A549 (cell line): Measurements from ENCODE around the gene FHAD1. TPM values are rescaled to one million over a fixed set of nuclear protein-coding genes. Genes with fewer than 3 reads are reported as not detected.

ENCODE experiments used
- ATAC-seq, 2 experiments: fragments of 200-7000 bp in 1 of 2; fragments of >200 bp in 1 of 2; cut with Nextera tagmentation in 1 of 2; cut with Tn5 transposase in 1 of 2; 3 replicates each; pipeline versions ENCODE4 v1.8.0 to v1.9.1; 2018 to 2020; ENCODE audit warnings: mild to moderate bottlenecking in 1 of 2, moderate library complexity in 1 of 2
- CTCF ChIA-PET: fragments of 300-600 bp; sonication (Branson Sonifier 250); formaldehyde crosslinking; extraction: SDS; loops from one replicate; lab custom pipeline; 2021; ENCODE audit warnings: antibody characterized with exemption, inconsistent platforms; lab: Yijun Ruan, JAX
- POLR2A ChIA-PET: fragments of 350-600 bp; formaldehyde crosslinking; extraction: SDS; loops from one replicate; lab custom pipeline; 2021; ENCODE audit warnings: antibody characterized with exemption, inconsistent platforms; lab: Yijun Ruan, JAX
- DNase-seq, 2 experiments: peaks; one replicate each; pipeline versions ENCODE4 v3.0.0 to v3.0.0-alpha.2; 2011 to 2016; ENCODE audit warnings: low read depth in 1 of 2, low spot score in 1 of 2
- FAIRE-seq: peaks from 2 replicates; lab custom pipeline; 2011; peaks lifted over from hg19 to GRCh38; lab: Jason Lieb, UNC
- H3K27ac ChIP-seq, 2 experiments: fragments of >200 bp; sonication (Bioruptor Twin); formaldehyde crosslinking; 3 replicates each; pipeline ENCODE4 v1.5.1; 2016 to 2017
- H3K4me1 ChIP-seq: fragments of >200 bp; sonication (Bioruptor Twin); formaldehyde crosslinking; 3 replicates; pipeline ENCODE4 v1.6.1; 2016
- H3K4me2 ChIP-seq: fragments of >200 bp; sonication (Bioruptor Twin); formaldehyde crosslinking; 3 replicates; pipeline ENCODE4 v1.6.1; 2016
- H3K4me3 ChIP-seq: fragments of >200 bp; sonication (Bioruptor Twin); formaldehyde crosslinking; 3 replicates; pipeline ENCODE4 v1.5.1; 2016
- H3K9me3 ChIP-seq: fragments of >200 bp; sonication (Bioruptor Twin); formaldehyde crosslinking; 3 replicates; pipeline ENCODE4 v1.6.1; 2016
- CEBPB ChIP-seq, 2 experiments: fragments of >200 bp in 1 of 2; sonication (Bioruptor Twin) in 1 of 2; formaldehyde crosslinking in 1 of 2; IDR thresholded peaks; 2 replicates each; pipeline ENCODE4 v1.6.1; 2012 to 2016
- CHD2 ChIP-seq: fragments of 150-350 bp; IDR thresholded peaks from 2 replicates; pipeline ENCODE4 v1.6.1; 2014; ENCODE audit warnings: low read length; ENCODE audit not compliant: partially characterized antibody
- EHMT2 ChIP-seq: fragments of 200-600 bp; sonication (generic); IDR thresholded peaks from 2 replicates; pipeline ENCODE4 v1.6.1; 2016; ENCODE audit warnings: antibody characterized with exemption, low read depth, mild to moderate bottlenecking, moderate library complexity
- EP300 ChIP-seq, 2 experiments: fragments of >200 bp; sonication (Bioruptor Twin); formaldehyde crosslinking; IDR thresholded peaks; 2 replicates in 1 of 2; 3 replicates in 1 of 2; pipeline ENCODE4 v1.6.1; 2016 to 2017
- ESRRA ChIP-seq: fragments of 150-350 bp; IDR thresholded peaks from 2 replicates; pipeline ENCODE4 v1.6.1; 2014; ENCODE audit warnings: mild to moderate bottlenecking, low read length, borderline replicate concordance
- HEYL ChIP-seq: fragments of 250-450 bp; sonication (Bioruptor Pico); IDR thresholded peaks from 2 replicates; pipeline ENCODE4 v1.8.0; 2021; ENCODE audit warnings: mild to moderate bottlenecking, moderate library complexity
- JUN ChIP-seq, 2 experiments: fragments of >200 bp; sonication (Bioruptor Twin); formaldehyde crosslinking; IDR thresholded peaks; 2 replicates in 1 of 2; 3 replicates in 1 of 2; pipeline ENCODE4 v1.6.1; 2016 to 2017
- KDM5A ChIP-seq: fragments of 200-600 bp; sonication (generic); IDR thresholded peaks from 2 replicates; pipeline ENCODE4 v1.6.1; 2016; ENCODE audit warnings: antibody characterized with exemption, mild to moderate bottlenecking
- MAFK ChIP-seq: fragments of 450-650 bp; IDR thresholded peaks from 2 replicates; pipeline ENCODE4 v1.6.1; 2014; ENCODE audit not compliant: partially characterized antibody
- MAZ ChIP-seq: fragments of 150-350 bp; IDR thresholded peaks from 2 replicates; pipeline ENCODE4 v1.6.1; 2014; ENCODE audit warnings: antibody characterized with exemption, low read depth, low read length, borderline replicate concordance
- MYC ChIP-seq: IDR thresholded peaks from 2 replicates; pipeline ENCODE4 v1.6.1; 2012; ENCODE audit warnings: mild to moderate bottlenecking, inconsistent platforms, low read length, improper control_type of control experiment, borderline replicate concordance
- POLR2A ChIP-seq: IDR thresholded peaks from 2 replicates; pipeline ENCODE4 v1.6.1; 2012; ENCODE audit warnings: mild to moderate bottlenecking, low read length
- RAD21 ChIP-seq, 2 experiments: fragments of >200 bp in 1 of 2; sonication (Bioruptor Twin) in 1 of 2; formaldehyde crosslinking in 1 of 2; IDR thresholded peaks in 1 of 2; conservative IDR thresholded peaks in 1 of 2; 2 replicates in 1 of 2; 3 replicates in 1 of 2; pipeline ENCODE4 v1.6.1; 2012 to 2018; ENCODE audit warnings: inconsistent platforms in 1 of 2
- RCOR1 ChIP-seq: fragments of 150-350 bp; IDR thresholded peaks from 2 replicates; pipeline ENCODE4 v1.6.1; 2014; ENCODE audit warnings: antibody characterized with exemption, low read length, low read depth
- RFX5 ChIP-seq: fragments of 450-650 bp; IDR thresholded peaks from 2 replicates; pipeline ENCODE4 v1.7.1; 2014; ENCODE audit warnings: antibody characterized with exemption, mild to moderate bottlenecking, moderate library complexity
- WGBS: methylation state at CpG from one replicate; pipeline ENCODE4 v1.1.6; 2017; ENCODE audit errors: missing lambda C conversion rate; 5-methylcytosine and 5-hydroxymethylcytosine counted together
- polyA plus RNA-seq, 4 experiments: library from polyadenylated mRNA; depleted of rRNA in 3 of 4; stranded (reverse); fragments of >200 nt; fragmentation: RNase III in 1 of 4; extraction: RNeasy Plus Mini Kit Qiagen cat#74134 plus additional on column Dnase treatment in 1 of 4; gene quantifications; 2 replicates in 3 of 4; 3 replicates in 1 of 4; pipeline ENCODE4 v1.2.3, GENCODE V29; 2011 to 2017
- TF ChIP-seq, protein P1 (sequence below): fragments of 200-600 bp; sonication (generic); IDR thresholded peaks from 2 replicates; pipeline ENCODE4 v1.6.1; 2016; ENCODE audit warnings: antibody characterized with exemption, mild to moderate bottlenecking, moderate library complexity
- TF ChIP-seq, protein P2 (sequence below): fragments of 250-450 bp; sonication (Bioruptor Pico); IDR thresholded peaks from 2 replicates; pipeline ENCODE4 v1.5.0; 2020; ENCODE audit warnings: low read depth, mild to moderate bottlenecking, moderate library complexity
- TF ChIP-seq, protein P3 (sequence below): fragments of >200 bp; sonication (Bioruptor Twin); formaldehyde crosslinking; IDR thresholded peaks from 3 replicates; pipeline ENCODE4 v1.5.1; 2016
- TF ChIP-seq, protein P4 (sequence below): fragments of 450-650 bp; IDR thresholded peaks from 2 replicates; pipeline ENCODE4 v1.6.1; 2014; ENCODE audit warnings: antibody characterized with exemption
- TF ChIP-seq, protein P5 (sequence below): IDR thresholded peaks from 2 replicates; pipeline ENCODE4 v1.6.1; 2012

Gene FHAD1
- polyA plus RNA-seq, 2 of the 4 experiments (the other 2 are of a cell fraction): 0.31 to 0.32 TPM

DNA sequence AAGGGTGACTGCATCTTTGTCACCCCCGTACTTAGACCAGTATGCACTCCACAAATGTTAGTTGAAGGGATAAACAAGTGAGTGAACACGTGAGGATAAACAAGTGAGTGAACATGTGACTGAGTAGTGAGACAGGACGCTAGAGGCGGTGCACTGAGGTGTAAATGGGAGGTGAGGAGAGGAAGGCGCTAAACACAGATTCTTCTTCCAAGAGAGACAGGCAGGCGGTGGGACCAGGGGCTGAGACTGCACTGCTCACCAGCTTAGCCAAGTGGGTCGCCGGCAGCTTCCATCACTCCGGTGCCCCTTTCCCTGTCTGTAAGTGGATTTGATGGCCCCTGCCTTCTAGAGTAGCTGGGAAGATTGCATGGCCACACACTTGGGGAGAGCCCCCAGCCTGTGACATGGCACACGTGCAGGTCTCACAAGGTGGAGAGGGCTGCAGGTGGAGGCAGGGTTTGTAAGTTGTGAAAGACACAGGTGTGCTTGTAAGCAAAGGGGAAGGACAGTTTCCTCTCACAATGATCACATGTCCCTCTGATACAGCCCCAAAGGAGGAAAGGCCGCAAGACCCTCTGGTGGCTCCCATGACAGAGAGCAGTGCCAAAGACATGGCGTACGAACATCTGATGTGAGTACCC is 115.2 kb downstream of the FHAD1 start (continued):
- TF ChIP-seq, protein P1, sequence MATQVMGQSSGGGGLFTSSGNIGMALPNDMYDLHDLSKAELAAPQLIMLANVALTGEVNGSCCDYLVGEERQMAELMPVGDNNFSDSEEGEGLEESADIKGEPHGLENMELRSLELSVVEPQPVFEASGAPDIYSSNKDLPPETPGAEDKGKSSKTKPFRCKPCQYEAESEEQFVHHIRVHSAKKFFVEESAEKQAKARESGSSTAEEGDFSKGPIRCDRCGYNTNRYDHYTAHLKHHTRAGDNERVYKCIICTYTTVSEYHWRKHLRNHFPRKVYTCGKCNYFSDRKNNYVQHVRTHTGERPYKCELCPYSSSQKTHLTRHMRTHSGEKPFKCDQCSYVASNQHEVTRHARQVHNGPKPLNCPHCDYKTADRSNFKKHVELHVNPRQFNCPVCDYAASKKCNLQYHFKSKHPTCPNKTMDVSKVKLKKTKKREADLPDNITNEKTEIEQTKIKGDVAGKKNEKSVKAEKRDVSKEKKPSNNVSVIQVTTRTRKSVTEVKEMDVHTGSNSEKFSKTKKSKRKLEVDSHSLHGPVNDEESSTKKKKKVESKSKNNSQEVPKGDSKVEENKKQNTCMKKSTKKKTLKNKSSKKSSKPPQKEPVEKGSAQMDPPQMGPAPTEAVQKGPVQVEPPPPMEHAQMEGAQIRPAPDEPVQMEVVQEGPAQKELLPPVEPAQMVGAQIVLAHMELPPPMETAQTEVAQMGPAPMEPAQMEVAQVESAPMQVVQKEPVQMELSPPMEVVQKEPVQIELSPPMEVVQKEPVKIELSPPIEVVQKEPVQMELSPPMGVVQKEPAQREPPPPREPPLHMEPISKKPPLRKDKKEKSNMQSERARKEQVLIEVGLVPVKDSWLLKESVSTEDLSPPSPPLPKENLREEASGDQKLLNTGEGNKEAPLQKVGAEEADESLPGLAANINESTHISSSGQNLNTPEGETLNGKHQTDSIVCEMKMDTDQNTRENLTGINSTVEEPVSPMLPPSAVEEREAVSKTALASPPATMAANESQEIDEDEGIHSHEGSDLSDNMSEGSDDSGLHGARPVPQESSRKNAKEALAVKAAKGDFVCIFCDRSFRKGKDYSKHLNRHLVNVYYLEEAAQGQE: no peak

DNA sequence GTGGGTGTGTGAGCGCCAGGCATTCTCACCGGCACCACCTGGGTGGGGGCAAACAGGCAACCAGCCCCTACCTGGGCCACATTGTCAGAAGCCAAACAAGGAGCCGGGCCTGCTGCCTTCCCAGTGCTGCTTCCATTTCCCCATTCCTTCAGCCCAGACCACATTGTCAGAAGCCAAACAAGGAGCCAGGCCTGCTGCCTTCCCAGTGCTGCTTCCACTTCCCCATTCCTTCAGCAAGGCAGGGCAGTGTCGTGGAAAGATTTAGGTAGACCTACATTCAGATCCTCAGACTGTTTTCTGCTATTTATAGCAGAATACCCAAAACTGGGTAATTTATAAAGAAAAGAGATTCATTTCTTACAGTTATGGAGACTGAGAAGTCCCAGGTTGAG is 115.7 kb downstream of the FHAD1 start:
- WGBS: 97% methylated on average over 2 of the region's 4 CpGs
- Histone ChIP-seq H3K4me3 (no peak overlapping the region), H3K4me2 (no peak overlapping the region)
- no peak for ATAC-seq
- TF ChIP-seq, protein P1: no peak
- TF ChIP-seq MAFK (no peak), ESRRA (no peak), MAZ (no peak), RFX5 (no peak), RAD21 (conservative IDR thresholded peaks at IDR 0.05 in 1 of 2, IDR thresholded peaks at IDR 0.05 in 1 of 2) (no peak), HEYL (CRISPR knock-in tag) (no peak), CHD2 (no peak), EHMT2 (no peak), KDM5A (no peak), POLR2A (no peak), EP300 (IDR thresholded peaks at IDR 0.05) (no peak), RCOR1 (no peak), JUN (IDR thresholded peaks at IDR 0.05) (no peak), CEBPB (IDR thresholded peaks at IDR 0.05) (no peak), MYC (no peak)
- TF ChIP-seq, protein P2, sequence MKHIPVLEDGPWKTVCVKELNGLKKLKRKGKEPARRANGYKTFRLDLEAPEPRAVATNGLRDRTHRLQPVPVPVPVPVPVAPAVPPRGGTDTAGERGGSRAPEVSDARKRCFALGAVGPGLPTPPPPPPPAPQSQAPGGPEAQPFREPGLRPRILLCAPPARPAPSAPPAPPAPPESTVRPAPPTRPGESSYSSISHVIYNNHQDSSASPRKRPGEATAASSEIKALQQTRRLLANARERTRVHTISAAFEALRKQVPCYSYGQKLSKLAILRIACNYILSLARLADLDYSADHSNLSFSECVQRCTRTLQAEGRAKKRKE (CRISPR knock-in tag): no peak
- TF ChIP-seq, protein P3, sequence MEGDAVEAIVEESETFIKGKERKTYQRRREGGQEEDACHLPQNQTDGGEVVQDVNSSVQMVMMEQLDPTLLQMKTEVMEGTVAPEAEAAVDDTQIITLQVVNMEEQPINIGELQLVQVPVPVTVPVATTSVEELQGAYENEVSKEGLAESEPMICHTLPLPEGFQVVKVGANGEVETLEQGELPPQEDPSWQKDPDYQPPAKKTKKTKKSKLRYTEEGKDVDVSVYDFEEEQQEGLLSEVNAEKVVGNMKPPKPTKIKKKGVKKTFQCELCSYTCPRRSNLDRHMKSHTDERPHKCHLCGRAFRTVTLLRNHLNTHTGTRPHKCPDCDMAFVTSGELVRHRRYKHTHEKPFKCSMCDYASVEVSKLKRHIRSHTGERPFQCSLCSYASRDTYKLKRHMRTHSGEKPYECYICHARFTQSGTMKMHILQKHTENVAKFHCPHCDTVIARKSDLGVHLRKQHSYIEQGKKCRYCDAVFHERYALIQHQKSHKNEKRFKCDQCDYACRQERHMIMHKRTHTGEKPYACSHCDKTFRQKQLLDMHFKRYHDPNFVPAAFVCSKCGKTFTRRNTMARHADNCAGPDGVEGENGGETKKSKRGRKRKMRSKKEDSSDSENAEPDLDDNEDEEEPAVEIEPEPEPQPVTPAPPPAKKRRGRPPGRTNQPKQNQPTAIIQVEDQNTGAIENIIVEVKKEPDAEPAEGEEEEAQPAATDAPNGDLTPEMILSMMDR: no peak
- TF ChIP-seq, protein P4, sequence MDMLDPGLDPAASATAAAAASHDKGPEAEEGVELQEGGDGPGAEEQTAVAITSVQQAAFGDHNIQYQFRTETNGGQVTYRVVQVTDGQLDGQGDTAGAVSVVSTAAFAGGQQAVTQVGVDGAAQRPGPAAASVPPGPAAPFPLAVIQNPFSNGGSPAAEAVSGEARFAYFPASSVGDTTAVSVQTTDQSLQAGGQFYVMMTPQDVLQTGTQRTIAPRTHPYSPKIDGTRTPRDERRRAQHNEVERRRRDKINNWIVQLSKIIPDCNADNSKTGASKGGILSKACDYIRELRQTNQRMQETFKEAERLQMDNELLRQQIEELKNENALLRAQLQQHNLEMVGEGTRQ: no peak
- TF ChIP-seq, protein P5, sequence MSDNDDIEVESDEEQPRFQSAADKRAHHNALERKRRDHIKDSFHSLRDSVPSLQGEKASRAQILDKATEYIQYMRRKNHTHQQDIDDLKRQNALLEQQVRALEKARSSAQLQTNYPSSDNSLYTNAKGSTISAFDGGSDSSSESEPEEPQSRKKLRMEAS: no peak
- TF ChIP-seq, all 56 proteins: peak for 0
- Histone ChIP-seq H3K27ac (peak overlapping the region in 1 of 2 experiments; percentile 96; a peak in 4 of 6 replicates), H3K9me3 (no peaks in the 10 kb centered on the region), H3K4me1 (peaks cover 23% of the 10 kb centered on the region)
- POLR2A ChIA-PET: no interaction called here
- DNase-seq (no peak), FAIRE-seq (no peak)
- CTCF ChIA-PET: no interaction called here
